Measurements from ENCODE around the gene FAM221A. TPM values are rescaled to one million over a fixed set of nuclear protein-coding genes. Genes with fewer than 3 reads are reported as not detected.

The FAM221A gene
- total RNA-seq, 1 experiment from 2014 or later = 15.0 TPM

DNA sequence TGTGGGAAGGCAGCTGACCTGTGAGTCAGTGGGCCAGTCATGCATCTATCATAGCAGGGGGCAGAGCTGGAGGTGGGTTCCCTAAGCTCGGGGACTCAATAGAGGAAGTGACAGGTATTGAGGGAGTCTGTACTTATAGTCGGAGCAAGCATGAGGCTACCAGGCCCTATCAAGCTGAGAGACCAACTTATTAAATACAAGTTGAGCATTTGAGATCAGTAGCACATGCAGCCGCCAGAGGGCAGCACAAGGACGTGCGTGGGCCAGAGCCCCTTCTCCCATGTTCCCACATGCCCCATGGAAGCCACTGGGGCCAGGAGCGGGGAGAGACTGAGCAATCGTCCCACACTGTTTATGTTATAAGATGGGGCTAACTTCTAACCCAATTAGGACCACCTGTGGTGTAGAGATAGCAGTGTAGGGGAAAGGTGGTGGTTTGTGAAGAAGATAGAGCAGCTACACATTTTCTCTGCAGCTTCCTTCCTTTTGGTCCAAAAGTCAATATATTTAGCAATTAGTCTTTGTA is 17.0 kb downstream of the FAM221A start:
- H3K36me3 Mint-ChIP-seq (ENCODE audit: insufficient read depth in 1 of 3, low read depth in 3 of 3) = peaks cover 27 to 38% (median 30%) of the 10 kb centered on the region in 3 experiments
- no peak overlapping the region for H2AFZ ChIP-seq (ENCODE audit: low read length)
- WGBS (ENCODE audit: extremely low coverage, insufficient read length, low lambda C conversion rate) = no CpG with 5 or more reads among the region's 7 CpGs

More for the DNA sequence above, 17.0 kb downstream of the FAM221A start:
- no peaks in the 10 kb centered on the region for H3K9me3 ChIP-seq (ENCODE audit: control insufficient read depth, low read depth, low read length)
- H2BK120ac ChIP-seq (ENCODE audit: low read depth, low read length, poor library complexity, severe bottlenecking) = no peak overlapping the region
- H2BK20ac ChIP-seq (ENCODE audit: low read depth, low read length, poor library complexity, severe bottlenecking) = no peak overlapping the region
- no peaks in the 10 kb centered on the region for H3K79me2 ChIP-seq (ENCODE audit: insufficient read depth, low read length)
- no peak overlapping the region for H3K23ac ChIP-seq (ENCODE audit: insufficient read length, low read depth, low read length)
- H3K27me3 ChIP-seq (ENCODE audit: insufficient read depth, low read length) = no peaks in the 10 kb centered on the region
- no peak overlapping the region for H3K27ac ChIP-seq (ENCODE audit: insufficient read length, low read depth, low read length)
- peak; percentile 93 for TF ChIP-seq CTCF (conservative IDR thresholded peaks at IDR 0.05)
- H3T11ph ChIP-seq (ENCODE audit: low read length) = no peak overlapping the region
- no peaks in the 10 kb centered on the region for H3K79me1 ChIP-seq (ENCODE audit: insufficient read depth, low read depth, low read length, poor library complexity, severe bottlenecking)
- H3K4me1 Mint-ChIP-seq = peaks cover 0 to 2% of the 10 kb centered on the region in 2 experiments; a peak in 1 of 4 replicates
- no peaks in the 10 kb centered on the region for H4K20me1 ChIP-seq (ENCODE audit: control insufficient read depth, insufficient read depth, insufficient read length)
- peak; percentile 84 for DNase-seq
- no peak overlapping the region for H3K56ac ChIP-seq (ENCODE audit: insufficient read length, low read depth, low read length)
- no peak overlapping the region for H3K9ac ChIP-seq (ENCODE audit: extremely low read depth, insufficient read length, low read length)
- peaks cover 2 to 4% of the 10 kb centered on the region in 2 experiments; a peak in 3 of 5 replicates for H3K9me3 Mint-ChIP-seq
- H2BK5ac ChIP-seq (ENCODE audit: insufficient read length, low read length) = no peak overlapping the region
- H3K4me1 ChIP-seq (ENCODE audit: insufficient read depth, low read length) = no peaks in the 10 kb centered on the region
- H3K4ac ChIP-seq (ENCODE audit: low read depth, low read length) = no peak overlapping the region
- H3K23me2 ChIP-seq (ENCODE audit: insufficient read length, low read depth, low read length, poor library complexity, severe bottlenecking) = no peaks in the 10 kb centered on the region
- H4K8ac ChIP-seq (replicated peaks; ENCODE audit: insufficient read length, low read depth, low read length) = no peak overlapping the region
- no peak overlapping the region for H3K18ac ChIP-seq (ENCODE audit: insufficient read length, low read depth, low read length)
- H3K14ac ChIP-seq (ENCODE audit: insufficient read depth, low read length) = no peak overlapping the region
- no peak overlapping the region for H2BK12ac ChIP-seq (ENCODE audit: insufficient read length, low read depth, low read length)
- H4K5ac ChIP-seq (ENCODE audit: insufficient read length, low read depth, low read length) = no peak overlapping the region
- H3K4me2 ChIP-seq (ENCODE audit: insufficient read depth, insufficient read length, low read length) = no peak overlapping the region
- H2AK5ac ChIP-seq (ENCODE audit: insufficient read length, low read length) = no peak overlapping the region
- H4K91ac ChIP-seq (ENCODE audit: insufficient read length, low read depth, low read length) = no peak overlapping the region
- no peak overlapping the region for H2BK15ac ChIP-seq (ENCODE audit: low read depth, low read length)
- H3K27me3 Mint-ChIP-seq (ENCODE audit: low read depth) = no peaks in the 10 kb centered on the region
- no peak overlapping the region for H3K4me3 Mint-ChIP-seq
- H3K27ac Mint-ChIP-seq = no peak overlapping the region; a peak in 1 of 7 replicates

Measured in H9 (cell line).